HL-60 (cell line): ENCODE results near the gene GPR4.

Experiments
- POLR2AphosphoS5 ChIP-seq: IDR thresholded peaks from 2 replicates; pipeline ENCODE4 v1.6.1; 2012; ENCODE audit warnings: low read depth
- REST ChIP-seq: IDR thresholded peaks from 2 replicates; pipeline ENCODE4 v1.6.1; 2012; ENCODE audit warnings: low read depth; ENCODE audit not compliant: insufficient replicate concordance
- TF ChIP-seq, protein P1 (sequence below): IDR thresholded peaks from one replicate; pipeline ENCODE4 v1.5.1; 2011; ENCODE audit warnings: low read length, control low read depth, inconsistent platforms; ENCODE audit not compliant: insufficient read depth

- TF ChIP-seq, protein P1, sequence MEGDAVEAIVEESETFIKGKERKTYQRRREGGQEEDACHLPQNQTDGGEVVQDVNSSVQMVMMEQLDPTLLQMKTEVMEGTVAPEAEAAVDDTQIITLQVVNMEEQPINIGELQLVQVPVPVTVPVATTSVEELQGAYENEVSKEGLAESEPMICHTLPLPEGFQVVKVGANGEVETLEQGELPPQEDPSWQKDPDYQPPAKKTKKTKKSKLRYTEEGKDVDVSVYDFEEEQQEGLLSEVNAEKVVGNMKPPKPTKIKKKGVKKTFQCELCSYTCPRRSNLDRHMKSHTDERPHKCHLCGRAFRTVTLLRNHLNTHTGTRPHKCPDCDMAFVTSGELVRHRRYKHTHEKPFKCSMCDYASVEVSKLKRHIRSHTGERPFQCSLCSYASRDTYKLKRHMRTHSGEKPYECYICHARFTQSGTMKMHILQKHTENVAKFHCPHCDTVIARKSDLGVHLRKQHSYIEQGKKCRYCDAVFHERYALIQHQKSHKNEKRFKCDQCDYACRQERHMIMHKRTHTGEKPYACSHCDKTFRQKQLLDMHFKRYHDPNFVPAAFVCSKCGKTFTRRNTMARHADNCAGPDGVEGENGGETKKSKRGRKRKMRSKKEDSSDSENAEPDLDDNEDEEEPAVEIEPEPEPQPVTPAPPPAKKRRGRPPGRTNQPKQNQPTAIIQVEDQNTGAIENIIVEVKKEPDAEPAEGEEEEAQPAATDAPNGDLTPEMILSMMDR = no peak
- TF ChIP-seq REST = no peak
- TF ChIP-seq POLR2AphosphoS5 = no peak
Observed at GRCh38 chr19:45547965-45548609, 53.9 kb downstream of the GPR4 start.
